Ascending aorta (tissue), 2 donors: ENCODE results near the gene ARHGEF7. TPM values are rescaled to one million over a fixed set of nuclear protein-coding genes. Genes with fewer than 3 reads are reported as not detected.

Experiments
- DNase-seq, 2 donors: peaks; one replicate each; pipeline ENCODE4 v3.0.0-alpha.2; 2019; ENCODE audit warnings: low spot score in 2 of 2
- H3K27ac ChIP-seq, 2 donors: fragments of 200-600 bp; sonication (generic); one replicate each; pipeline ENCODE4 v1.5.1; 2016 to 2017; ENCODE audit warnings: mild to moderate bottlenecking in 1 of 2
- H3K27me3 ChIP-seq: fragments of 200-600 bp; sonication (generic); one replicate; pipeline ENCODE4 v1.5.1; 2017
- H3K36me3 ChIP-seq, 2 donors: fragments of 200-600 bp; sonication (generic); one replicate each; pipeline ENCODE4 v1.5.1; 2016
- H3K4me1 ChIP-seq, 2 donors: fragments of 200-600 bp; sonication (generic); one replicate each; pipeline ENCODE4 v1.5.1; 2016 to 2017; ENCODE audit warnings: mild to moderate bottlenecking in 1 of 2
- H3K4me3 ChIP-seq, 2 donors: fragments of 200-600 bp; sonication (generic); one replicate each; pipeline ENCODE4 v1.5.1; 2016 to 2017; ENCODE audit warnings: mild to moderate bottlenecking in 1 of 2
- H3K9me3 ChIP-seq, 2 donors: fragments of 200-600 bp; sonication (generic); one replicate each; pipeline ENCODE4 v1.5.1; 2016
- CTCF ChIP-seq, 3 experiments: fragments of 200-600 bp in 2 of 3; fragments of 450-650 bp in 1 of 3; sonication (generic) in 2 of 3; IDR thresholded peaks; one replicate each; pipeline ENCODE4 v1.5.1; 2016 to 2019; ENCODE audit warnings: antibody characterized with exemption in 3 of 3, mild to moderate bottlenecking in 1 of 3, moderate library complexity in 1 of 3
- intact Hi-C: fragments of 100-400 bp; cut with DNase I; formaldehyde crosslinking; loops from one replicate; pipeline ENCODE4 v1.15.1; 2023
- total RNA-seq: library from RNA; depleted of rRNA; stranded (reverse); fragments of >200 nt; gene quantifications from one replicate; pipeline ENCODE4 v1.1.0, GENCODE V29; 2016

The ARHGEF7 gene
- total RNA-seq, 1 donor from 2014 or later = 32.2 TPM

DNA sequence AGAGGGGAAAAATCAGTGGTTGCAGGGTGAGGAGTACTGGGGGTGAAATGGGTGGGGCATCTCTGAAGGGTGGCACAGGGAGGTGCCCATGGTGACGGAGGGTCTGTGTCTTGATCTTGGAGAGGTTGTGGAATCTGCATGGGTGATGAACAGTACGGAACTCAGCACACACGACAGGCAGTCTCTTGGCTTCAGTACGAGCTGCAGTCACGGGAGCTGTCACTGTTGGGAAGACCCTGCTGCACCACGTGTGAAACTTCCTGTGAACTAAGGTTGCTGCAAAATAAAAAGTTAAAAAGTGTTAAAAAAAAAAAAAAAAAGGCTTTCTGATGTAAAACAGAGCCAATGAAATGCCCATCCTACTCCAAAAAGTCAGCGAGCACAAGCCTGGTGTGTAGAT is 239.7 kb downstream of the ARHGEF7 start:
- H3K27me3 ChIP-seq = no peaks in the 10 kb centered on the region
- no peak overlapping the region for H3K27ac ChIP-seq
- H3K9me3 ChIP-seq = peaks cover 0 to 2% of the 10 kb centered on the region in 2 donors
- no peaks in the 10 kb centered on the region for H3K36me3 ChIP-seq
- DNase-seq = no peak
- H3K4me1 ChIP-seq = no peaks in the 10 kb centered on the region
- no peak for TF ChIP-seq CTCF (IDR thresholded peaks at IDR 0.05)
- no peak overlapping the region for H3K4me3 ChIP-seq
- intact Hi-C loops = no loop called here

Other genes starting within 250 kb of the ARHGEF7 start
- gene ANKRD10, start 200.2 kb upstream of the ARHGEF7 start, total RNA-seq = 100 TPM
- gene TEX29, start 205.3 kb downstream of the ARHGEF7 start, total RNA-seq = not detected